Uterus (tissue), 2 donors: ENCODE results near the gene PID1.

ENCODE experiments used
- POLR2A ChIP-seq, 2 donors: fragments of 450-650 bp; IDR thresholded peaks; one replicate each; pipeline ENCODE4 v1.6.1; 2016; ENCODE audit warnings: antibody characterized with exemption in 2 of 2, mild to moderate bottlenecking in 1 of 2, moderate library complexity in 1 of 2
- TF ChIP-seq, protein P1 (sequence below), 4 experiments: fragments of 200-600 bp in 2 of 4; fragments of 450-650 bp in 2 of 4; sonication (generic) in 2 of 4; IDR thresholded peaks; one replicate each; pipeline ENCODE4 v1.5.1; 2016 to 2019; ENCODE audit warnings: antibody characterized with exemption in 4 of 4, mild to moderate bottlenecking in 2 of 4, moderate library complexity in 1 of 4

DNA sequence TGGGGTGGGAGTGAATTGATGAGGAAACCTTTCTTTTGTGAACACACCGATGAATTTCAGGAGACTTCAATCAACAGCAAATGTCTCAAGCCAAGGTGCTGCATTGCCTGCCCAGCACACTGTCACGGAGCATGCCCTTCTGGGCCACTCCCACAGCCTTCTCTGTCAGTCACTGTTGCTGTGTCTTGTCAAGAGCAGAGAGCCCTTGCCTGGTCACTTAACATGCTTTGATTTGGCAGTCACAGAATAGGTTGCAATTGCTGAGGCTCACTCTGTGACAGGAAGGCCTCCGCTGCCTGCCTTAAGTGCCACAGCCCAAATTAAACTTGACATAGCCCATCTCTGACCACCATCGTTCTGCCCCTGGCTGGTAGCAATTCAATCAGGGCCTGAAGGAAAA lies 225.4 kb downstream of the PID1 start:
- TF ChIP-seq, protein P1, sequence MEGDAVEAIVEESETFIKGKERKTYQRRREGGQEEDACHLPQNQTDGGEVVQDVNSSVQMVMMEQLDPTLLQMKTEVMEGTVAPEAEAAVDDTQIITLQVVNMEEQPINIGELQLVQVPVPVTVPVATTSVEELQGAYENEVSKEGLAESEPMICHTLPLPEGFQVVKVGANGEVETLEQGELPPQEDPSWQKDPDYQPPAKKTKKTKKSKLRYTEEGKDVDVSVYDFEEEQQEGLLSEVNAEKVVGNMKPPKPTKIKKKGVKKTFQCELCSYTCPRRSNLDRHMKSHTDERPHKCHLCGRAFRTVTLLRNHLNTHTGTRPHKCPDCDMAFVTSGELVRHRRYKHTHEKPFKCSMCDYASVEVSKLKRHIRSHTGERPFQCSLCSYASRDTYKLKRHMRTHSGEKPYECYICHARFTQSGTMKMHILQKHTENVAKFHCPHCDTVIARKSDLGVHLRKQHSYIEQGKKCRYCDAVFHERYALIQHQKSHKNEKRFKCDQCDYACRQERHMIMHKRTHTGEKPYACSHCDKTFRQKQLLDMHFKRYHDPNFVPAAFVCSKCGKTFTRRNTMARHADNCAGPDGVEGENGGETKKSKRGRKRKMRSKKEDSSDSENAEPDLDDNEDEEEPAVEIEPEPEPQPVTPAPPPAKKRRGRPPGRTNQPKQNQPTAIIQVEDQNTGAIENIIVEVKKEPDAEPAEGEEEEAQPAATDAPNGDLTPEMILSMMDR (IDR thresholded peaks at IDR 0.05), result no peak
- no peak for TF ChIP-seq POLR2A (IDR thresholded peaks at IDR 0.05)
